Neural cell (in vitro differentiated cells): Measurements from ENCODE around the gene GJB3. TPM values are rescaled to one million over a fixed set of nuclear protein-coding genes. Genes with fewer than 3 reads are reported as not detected.
A peak's percentile ranks its signal among the peaks of the same experiment; 100 is the strongest.

Experiments
- H2AFZ ChIP-seq: fragments of 200-600, 300-800 bp; sonication (generic), shearing (Covaris generic); 2 replicates; pipeline ENCODE4 v1.6.0; 2014; ENCODE audit warnings: low read depth, mild to moderate bottlenecking, antibody characterized with exemption, low read length, moderate library complexity
- H3F3A ChIP-seq: fragments of 200-600 bp; shearing (Covaris generic); 2 replicates; pipeline ENCODE4 v1.6.1; 2016; ENCODE audit warnings: mild to moderate bottlenecking, moderate library complexity, mixed read lengths, antibody characterized with exemption, low read length; ENCODE audit not compliant: insufficient read depth, poor library complexity, severe bottlenecking
- H3K27ac ChIP-seq: fragments of 200-600, 300-800 bp; sonication (generic), shearing (Covaris generic); 2 replicates; pipeline ENCODE4 v1.5.1; 2014; ENCODE audit warnings: mild to moderate bottlenecking, low read length, moderate library complexity
- H3K27me3 ChIP-seq: fragments of 300-800, 200-600 bp; sonication (generic), shearing (Covaris generic); 2 replicates; pipeline ENCODE4 v1.6.0; 2014; ENCODE audit warnings: mild to moderate bottlenecking, low read depth, low read length, moderate library complexity; ENCODE audit not compliant: insufficient read depth
- H3K36me3 ChIP-seq: fragments of 300-800, 200-600 bp; sonication (generic), shearing (Covaris generic); 2 replicates; pipeline ENCODE4 v1.5.1; 2014; ENCODE audit warnings: mild to moderate bottlenecking, antibody characterized with exemption, low read length, moderate library complexity; ENCODE audit not compliant: insufficient read depth
- H3K4me2 ChIP-seq: fragments of 300-800, 200-600 bp; sonication (generic), shearing (Covaris generic); 2 replicates; pipeline ENCODE4 v1.6.0; 2014; ENCODE audit warnings: mild to moderate bottlenecking, low read length
- H3K4me3 ChIP-seq: fragments of 300-800, 200-600 bp; sonication (generic), shearing (Covaris generic); 2 replicates; pipeline ENCODE4 v1.5.1; 2014; ENCODE audit warnings: mild to moderate bottlenecking, low read length, moderate library complexity
- H3K79me2 ChIP-seq: fragments of 200-600 bp; shearing (Covaris generic); replicated peaks from 2 replicates; pipeline ENCODE4 v1.6.0; 2014; ENCODE audit warnings: mild to moderate bottlenecking, low read length, moderate library complexity; ENCODE audit not compliant: insufficient read depth
- H3K9ac ChIP-seq: fragments of 300-800, 200-600 bp; sonication (generic), shearing (Covaris generic); 2 replicates; pipeline ENCODE4 v1.6.1; 2016; ENCODE audit warnings: mild to moderate bottlenecking, low read length, mixed read lengths
- H3K9me2 ChIP-seq: fragments of 200-600 bp; shearing (Covaris generic); 2 replicates; pipeline ENCODE4 v1.6.1; 2016; ENCODE audit warnings: mild to moderate bottlenecking, low read length, mixed read lengths; ENCODE audit not compliant: insufficient read depth
- H3K9me3 ChIP-seq: fragments of 200-600, 300-800 bp; sonication (generic), shearing (Covaris generic); 2 replicates; pipeline ENCODE4 v1.6.1; 2016; ENCODE audit warnings: mild to moderate bottlenecking, mixed run types, low read length, moderate library complexity, mixed read lengths
- H4K20me1 ChIP-seq: fragments of 200-600 bp; shearing (Covaris generic); 2 replicates; pipeline ENCODE4 v1.6.1; 2016; ENCODE audit warnings: mild to moderate bottlenecking, mixed run types; ENCODE audit not compliant: insufficient read depth
- EP300 ChIP-seq: fragments of 450-650 bp; conservative IDR thresholded peaks from 2 replicates; pipeline ENCODE4 v1.6.1; 2014; ENCODE audit warnings: antibody characterized with exemption, mild to moderate bottlenecking, moderate library complexity; ENCODE audit not compliant: poor library complexity, severe bottlenecking
- EZH2 ChIP-seq: fragments of 200-600, 300-800 bp; shearing (Covaris generic), sonication (generic); IDR thresholded peaks from 2 replicates; pipeline ENCODE4 v1.6.1; 2014; ENCODE audit warnings: antibody characterized with exemption, low read length, borderline replicate concordance, mild to moderate bottlenecking; ENCODE audit not compliant: insufficient read depth, poor library complexity, severe bottlenecking
- MXI1 ChIP-seq: fragments of 450-650 bp; conservative IDR thresholded peaks from 2 replicates; pipeline ENCODE4 v1.6.1; 2014; ENCODE audit warnings: antibody characterized with exemption, mild to moderate bottlenecking; ENCODE audit not compliant: poor library complexity, severe bottlenecking
- POLR2AphosphoS5 ChIP-seq: IDR thresholded peaks from 2 replicates; pipeline ENCODE4 v1.6.1; 2012
- RAD21 ChIP-seq: fragments of 450-650 bp; conservative IDR thresholded peaks from 2 replicates; pipeline ENCODE4 v1.6.1; 2014; ENCODE audit warnings: antibody characterized with exemption, mild to moderate bottlenecking, moderate library complexity
- SMC3 ChIP-seq: fragments of 450-650 bp; conservative IDR thresholded peaks from 2 replicates; pipeline ENCODE4 v1.6.1; 2014; ENCODE audit warnings: antibody characterized with exemption, mild to moderate bottlenecking, moderate library complexity; ENCODE audit not compliant: poor library complexity
- TAF1 ChIP-seq: IDR thresholded peaks from 2 replicates; pipeline ENCODE4 v1.6.1; 2012; ENCODE audit warnings: low read depth
- polyA plus RNA-seq: library from polyadenylated mRNA; depleted of rRNA; stranded (reverse); fragments of >200 nt; gene quantifications from 2 replicates; pipeline ENCODE4 v1.2.3, GENCODE V29; 2014
- TF ChIP-seq, protein P1 (sequence below): fragments of 450-650 bp; IDR thresholded peaks from 2 replicates; pipeline ENCODE4 v1.5.1; 2014; ENCODE audit warnings: antibody characterized with exemption, mild to moderate bottlenecking, moderate library complexity; ENCODE audit not compliant: poor library complexity, severe bottlenecking
- TF ChIP-seq, protein P2 (sequence below): IDR thresholded peaks from 2 replicates; pipeline ENCODE4 v1.6.1; 2012; ENCODE audit warnings: borderline replicate concordance

GJB3 gene
- polyA plus RNA-seq, 1 donor from 2014 or later = not detected

DNA sequence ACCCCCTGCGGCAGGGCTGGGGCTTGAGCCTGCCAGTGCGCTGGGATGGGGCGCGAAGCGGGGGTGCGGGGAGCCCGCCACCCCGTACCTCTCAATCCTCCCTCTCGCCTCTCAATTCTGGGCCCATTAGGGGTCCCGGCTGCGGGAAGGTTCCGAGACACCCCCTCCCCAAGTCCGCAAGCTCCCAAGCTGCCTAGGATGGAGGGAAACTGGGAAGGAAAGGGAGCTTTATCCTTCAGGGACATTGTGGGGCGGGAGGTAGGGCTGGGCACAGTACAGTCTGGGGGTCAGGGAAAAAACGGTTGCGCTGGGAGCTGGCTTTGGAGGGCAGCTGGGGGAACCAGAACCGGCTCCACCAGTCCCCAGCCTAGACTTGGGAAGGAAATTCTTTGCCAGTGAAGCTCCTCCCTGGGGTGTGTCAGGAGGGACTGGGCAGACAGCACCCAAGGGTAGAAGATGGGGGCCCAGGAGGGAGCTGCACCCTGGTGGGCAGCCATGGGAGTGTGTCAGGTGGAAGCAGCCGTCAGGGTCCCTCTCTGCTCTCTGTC is 904 bp downstream of the GJB3 start:
- H3K79me2 ChIP-seq = no peaks in the 10 kb centered on the region
- H2AFZ ChIP-seq = no peak overlapping the region
- H4K20me1 ChIP-seq = no peaks in the 10 kb centered on the region
- H3K4me2 ChIP-seq = no peak overlapping the region
- H3K27me3 ChIP-seq = peaks cover 44% of the 10 kb centered on the region
- no peaks in the 10 kb centered on the region for H3K9me2 ChIP-seq
- no peaks in the 10 kb centered on the region for H3K9me3 ChIP-seq
- H3K36me3 ChIP-seq = no peaks in the 10 kb centered on the region
- TF ChIP-seq TAF1 (no peak), EP300 (no peak), EZH2 (no peak), RAD21 (no peak), POLR2AphosphoS5 (no peak), SMC3 (no peak), MXI1 (no peak)
- TF ChIP-seq, protein P1, sequence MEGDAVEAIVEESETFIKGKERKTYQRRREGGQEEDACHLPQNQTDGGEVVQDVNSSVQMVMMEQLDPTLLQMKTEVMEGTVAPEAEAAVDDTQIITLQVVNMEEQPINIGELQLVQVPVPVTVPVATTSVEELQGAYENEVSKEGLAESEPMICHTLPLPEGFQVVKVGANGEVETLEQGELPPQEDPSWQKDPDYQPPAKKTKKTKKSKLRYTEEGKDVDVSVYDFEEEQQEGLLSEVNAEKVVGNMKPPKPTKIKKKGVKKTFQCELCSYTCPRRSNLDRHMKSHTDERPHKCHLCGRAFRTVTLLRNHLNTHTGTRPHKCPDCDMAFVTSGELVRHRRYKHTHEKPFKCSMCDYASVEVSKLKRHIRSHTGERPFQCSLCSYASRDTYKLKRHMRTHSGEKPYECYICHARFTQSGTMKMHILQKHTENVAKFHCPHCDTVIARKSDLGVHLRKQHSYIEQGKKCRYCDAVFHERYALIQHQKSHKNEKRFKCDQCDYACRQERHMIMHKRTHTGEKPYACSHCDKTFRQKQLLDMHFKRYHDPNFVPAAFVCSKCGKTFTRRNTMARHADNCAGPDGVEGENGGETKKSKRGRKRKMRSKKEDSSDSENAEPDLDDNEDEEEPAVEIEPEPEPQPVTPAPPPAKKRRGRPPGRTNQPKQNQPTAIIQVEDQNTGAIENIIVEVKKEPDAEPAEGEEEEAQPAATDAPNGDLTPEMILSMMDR = no peak
- TF ChIP-seq, protein P2, sequence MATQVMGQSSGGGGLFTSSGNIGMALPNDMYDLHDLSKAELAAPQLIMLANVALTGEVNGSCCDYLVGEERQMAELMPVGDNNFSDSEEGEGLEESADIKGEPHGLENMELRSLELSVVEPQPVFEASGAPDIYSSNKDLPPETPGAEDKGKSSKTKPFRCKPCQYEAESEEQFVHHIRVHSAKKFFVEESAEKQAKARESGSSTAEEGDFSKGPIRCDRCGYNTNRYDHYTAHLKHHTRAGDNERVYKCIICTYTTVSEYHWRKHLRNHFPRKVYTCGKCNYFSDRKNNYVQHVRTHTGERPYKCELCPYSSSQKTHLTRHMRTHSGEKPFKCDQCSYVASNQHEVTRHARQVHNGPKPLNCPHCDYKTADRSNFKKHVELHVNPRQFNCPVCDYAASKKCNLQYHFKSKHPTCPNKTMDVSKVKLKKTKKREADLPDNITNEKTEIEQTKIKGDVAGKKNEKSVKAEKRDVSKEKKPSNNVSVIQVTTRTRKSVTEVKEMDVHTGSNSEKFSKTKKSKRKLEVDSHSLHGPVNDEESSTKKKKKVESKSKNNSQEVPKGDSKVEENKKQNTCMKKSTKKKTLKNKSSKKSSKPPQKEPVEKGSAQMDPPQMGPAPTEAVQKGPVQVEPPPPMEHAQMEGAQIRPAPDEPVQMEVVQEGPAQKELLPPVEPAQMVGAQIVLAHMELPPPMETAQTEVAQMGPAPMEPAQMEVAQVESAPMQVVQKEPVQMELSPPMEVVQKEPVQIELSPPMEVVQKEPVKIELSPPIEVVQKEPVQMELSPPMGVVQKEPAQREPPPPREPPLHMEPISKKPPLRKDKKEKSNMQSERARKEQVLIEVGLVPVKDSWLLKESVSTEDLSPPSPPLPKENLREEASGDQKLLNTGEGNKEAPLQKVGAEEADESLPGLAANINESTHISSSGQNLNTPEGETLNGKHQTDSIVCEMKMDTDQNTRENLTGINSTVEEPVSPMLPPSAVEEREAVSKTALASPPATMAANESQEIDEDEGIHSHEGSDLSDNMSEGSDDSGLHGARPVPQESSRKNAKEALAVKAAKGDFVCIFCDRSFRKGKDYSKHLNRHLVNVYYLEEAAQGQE = no peak
- H3F3A ChIP-seq = no peaks in the 10 kb centered on the region
- no peak overlapping the region for H3K9ac ChIP-seq
- peak overlapping the region; percentile 45 for H3K4me3 ChIP-seq
- no peak overlapping the region for H3K27ac ChIP-seq

DNA sequence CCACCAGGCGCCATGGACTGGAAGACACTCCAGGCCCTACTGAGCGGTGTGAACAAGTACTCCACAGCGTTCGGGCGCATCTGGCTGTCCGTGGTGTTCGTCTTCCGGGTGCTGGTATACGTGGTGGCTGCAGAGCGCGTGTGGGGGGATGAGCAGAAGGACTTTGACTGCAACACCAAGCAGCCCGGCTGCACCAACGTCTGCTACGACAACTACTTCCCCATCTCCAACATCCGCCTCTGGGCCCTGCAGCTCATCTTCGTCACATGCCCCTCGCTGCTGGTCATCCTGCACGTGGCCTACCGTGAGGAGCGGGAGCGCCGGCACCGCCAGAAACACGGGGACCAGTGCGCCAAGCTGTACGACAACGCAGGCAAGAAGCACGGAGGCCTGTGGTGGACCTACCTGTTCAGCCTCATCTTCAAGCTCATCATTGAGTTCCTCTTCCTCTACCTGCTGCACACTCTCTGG is 3.8 kb downstream of the GJB3 start:
- Histone ChIP-seq H3F3A (no peaks in the 10 kb centered on the region), H3K9me3 (no peaks in the 10 kb centered on the region), H3K9me2 (no peaks in the 10 kb centered on the region), H3K36me3 (no peaks in the 10 kb centered on the region), H3K27me3 (peaks cover 40% of the 10 kb centered on the region), H2AFZ (no peak overlapping the region), H3K4me2 (no peak overlapping the region), H3K79me2 (no peaks in the 10 kb centered on the region), H4K20me1 (no peaks in the 10 kb centered on the region), H3K4me3 (no peak overlapping the region), H3K9ac (no peak overlapping the region), H3K27ac (no peak overlapping the region)
- TF ChIP-seq EZH2 = no peak
- TF ChIP-seq, protein P1 = no peak
- no peak for TF ChIP-seq RAD21
- TF ChIP-seq, protein P2 = no peak
- TF ChIP-seq TAF1 = no peak
- no peak for TF ChIP-seq POLR2AphosphoS5
- no peak for TF ChIP-seq EP300
- TF ChIP-seq MXI1 = no peak
- TF ChIP-seq SMC3 = no peak
